GM13977 (cell line): ENCODE measurements around the gene KRT75.
"Not testable (repeated sequence)": the region's sequence is repeated elsewhere in the genome, so short reads cannot be mapped to it uniquely, and the experiment has no call there.

Source experiments
- DNase-seq: peaks from one replicate; pipeline ENCODE4 v3.0.0; 2012; ENCODE audit warnings: low spot score
- in situ Hi-C: fragments of 300-500 bp; cut with MboI; formaldehyde crosslinking; loops from one replicate; pipeline ENCODE4 v1.12.0; 2022; ENCODE audit warnings: low sequenced_read_pairs, low pct_unique_long_range_greater_than_20kb, mixed read lengths, inconsistent platforms; ENCODE audit not compliant: unreplicated experiment
- TF ChIP-seq, protein P1 (sequence below): IDR thresholded peaks from 2 replicates; pipeline ENCODE4 v1.5.1; 2012; ENCODE audit warnings: mild to moderate bottlenecking, control low read depth; ENCODE audit not compliant: insufficient read depth; ENCODE audit errors: extremely low read depth, missing control alignments

The KRT75 gene

DNA sequence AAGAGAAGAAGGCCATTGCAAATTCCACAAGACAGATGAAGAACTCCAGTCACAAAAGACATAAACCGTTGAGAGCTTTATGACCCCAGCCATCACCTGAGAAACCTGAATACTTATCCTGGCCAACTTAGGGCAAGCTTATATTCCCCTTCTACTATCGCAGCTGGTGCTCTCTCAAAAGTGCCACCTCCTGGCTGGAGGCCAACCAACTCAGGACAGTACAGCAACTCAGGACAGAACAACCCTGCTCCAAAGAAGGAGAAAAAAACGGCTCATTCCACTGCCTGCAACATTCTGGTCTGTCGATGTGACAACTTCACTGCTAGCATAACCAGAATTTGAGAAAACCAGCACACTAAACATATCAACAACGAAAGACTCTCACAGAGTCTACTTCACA lies 27.5 kb upstream of the KRT75 start:
- in situ Hi-C loops = no loop called here
- TF ChIP-seq, protein P1, sequence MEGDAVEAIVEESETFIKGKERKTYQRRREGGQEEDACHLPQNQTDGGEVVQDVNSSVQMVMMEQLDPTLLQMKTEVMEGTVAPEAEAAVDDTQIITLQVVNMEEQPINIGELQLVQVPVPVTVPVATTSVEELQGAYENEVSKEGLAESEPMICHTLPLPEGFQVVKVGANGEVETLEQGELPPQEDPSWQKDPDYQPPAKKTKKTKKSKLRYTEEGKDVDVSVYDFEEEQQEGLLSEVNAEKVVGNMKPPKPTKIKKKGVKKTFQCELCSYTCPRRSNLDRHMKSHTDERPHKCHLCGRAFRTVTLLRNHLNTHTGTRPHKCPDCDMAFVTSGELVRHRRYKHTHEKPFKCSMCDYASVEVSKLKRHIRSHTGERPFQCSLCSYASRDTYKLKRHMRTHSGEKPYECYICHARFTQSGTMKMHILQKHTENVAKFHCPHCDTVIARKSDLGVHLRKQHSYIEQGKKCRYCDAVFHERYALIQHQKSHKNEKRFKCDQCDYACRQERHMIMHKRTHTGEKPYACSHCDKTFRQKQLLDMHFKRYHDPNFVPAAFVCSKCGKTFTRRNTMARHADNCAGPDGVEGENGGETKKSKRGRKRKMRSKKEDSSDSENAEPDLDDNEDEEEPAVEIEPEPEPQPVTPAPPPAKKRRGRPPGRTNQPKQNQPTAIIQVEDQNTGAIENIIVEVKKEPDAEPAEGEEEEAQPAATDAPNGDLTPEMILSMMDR = no peak

DNA sequence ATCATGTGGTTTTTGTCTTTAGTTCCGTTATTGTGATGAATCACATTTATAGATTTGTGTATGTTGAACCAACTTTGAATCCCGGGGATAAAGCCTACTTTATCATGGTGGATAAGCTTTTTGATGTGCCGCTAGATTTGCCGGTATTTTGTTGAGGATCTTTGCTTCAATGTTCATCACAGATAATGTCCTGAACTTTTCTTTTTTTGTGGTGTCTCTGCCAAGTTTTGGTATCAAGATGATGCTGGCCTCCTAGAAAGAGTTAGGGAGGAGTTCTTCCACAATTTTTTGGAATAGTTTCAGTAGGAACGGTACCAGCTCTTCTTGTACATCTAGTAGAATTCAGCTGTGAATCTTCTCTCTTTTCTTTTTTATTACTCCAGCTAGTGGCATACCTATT lies 24.7 kb upstream of the KRT75 start:
- in situ Hi-C loops = no loop called here
- no peak for DNase-seq
- TF ChIP-seq, protein P1 = no peak

More for the DNA sequence above, 27.5 kb upstream of the KRT75 start:
- DNase-seq = no peak

DNA sequence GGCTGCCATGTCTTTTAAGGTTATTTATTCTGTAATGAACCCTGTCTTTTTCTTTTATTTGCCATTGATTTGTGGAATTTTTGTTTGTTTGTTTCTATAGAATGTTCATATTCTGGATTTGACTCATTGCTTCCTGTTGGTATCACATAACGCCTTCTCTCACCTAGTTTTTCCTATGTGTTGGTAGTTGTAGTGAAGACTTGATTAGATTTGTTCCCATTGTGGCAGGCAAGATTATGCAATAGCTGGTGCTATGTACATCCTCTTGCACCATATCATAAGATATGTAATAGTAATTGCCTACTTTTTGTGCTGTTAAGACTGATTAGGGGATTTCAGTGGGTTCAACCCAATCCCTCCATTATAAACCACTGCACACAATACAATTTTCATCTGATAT lies 21.6 kb upstream of the KRT75 start:
- no peak for DNase-seq
- TF ChIP-seq, protein P1 = no peak
- in situ Hi-C loops = no loop called here

DNA sequence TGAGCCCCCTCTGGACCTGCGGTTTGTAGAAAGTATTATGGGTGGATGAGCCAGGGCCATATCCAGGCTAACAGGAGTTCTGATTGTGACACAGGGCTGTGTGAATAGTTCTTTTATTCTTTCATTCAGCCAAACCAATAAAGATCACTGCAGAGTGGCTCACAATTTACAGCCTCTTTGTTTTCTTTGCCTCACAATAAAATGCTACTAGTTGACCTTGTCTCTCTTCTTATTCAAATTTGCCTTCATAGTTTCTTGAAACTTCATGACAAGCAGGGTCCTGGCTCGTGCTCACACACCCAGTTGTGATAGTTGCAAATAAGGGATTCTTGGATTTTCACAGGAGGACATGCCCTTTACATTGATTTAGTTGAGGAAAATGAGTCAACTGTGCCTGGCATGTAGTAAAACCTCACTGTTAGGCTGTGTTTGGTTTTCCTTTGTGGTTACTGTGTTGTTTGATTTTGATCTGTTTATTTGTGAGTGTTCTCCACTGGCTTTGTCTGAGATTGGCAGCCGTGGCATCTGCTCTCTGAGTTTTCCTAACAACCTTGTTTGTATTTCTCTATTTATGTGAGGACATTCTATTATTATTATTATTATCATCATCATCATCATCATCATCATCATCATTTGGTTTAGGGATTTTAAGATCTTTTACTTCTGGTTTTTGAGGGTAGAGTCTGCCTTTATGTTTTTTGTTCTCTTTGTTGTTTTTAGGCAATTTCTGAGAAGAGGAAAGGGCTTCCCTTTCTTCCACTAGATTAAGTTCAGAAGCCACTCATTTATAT lies 20.4 kb upstream of the KRT75 start:
- DNase-seq = no peak
- in situ Hi-C loops = no loop called here
- TF ChIP-seq, protein P1 = no peak

DNA sequence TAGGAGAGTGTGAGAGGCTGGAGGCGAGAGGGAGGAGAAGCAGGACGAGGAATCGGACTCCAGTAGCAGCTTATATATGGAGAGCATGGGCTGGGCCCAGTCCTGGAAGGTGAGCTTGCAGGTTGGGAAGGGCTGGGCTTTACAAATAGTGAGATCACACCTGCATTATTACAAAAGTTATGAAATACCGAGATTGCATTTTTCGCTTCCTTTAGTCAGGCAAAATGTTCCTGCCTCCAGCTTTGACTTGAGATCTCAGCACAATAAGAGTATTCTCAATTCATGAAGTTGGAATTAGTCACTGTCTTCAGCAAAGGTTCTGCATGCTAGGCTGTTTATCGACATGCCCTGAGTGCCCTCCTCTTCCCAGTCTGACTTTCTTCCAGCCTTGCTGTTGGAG lies 17.9 kb upstream of the KRT75 start, which contains the start of gene KRT6B:
Gene KRT6B (minus strand): TSS at position 46 of the 400 bp plus-strand sequence. CDS start 68 bp downstream, outside the sequence.
- in situ Hi-C loops = no loop called here
- DNase-seq = no peak

DNA sequence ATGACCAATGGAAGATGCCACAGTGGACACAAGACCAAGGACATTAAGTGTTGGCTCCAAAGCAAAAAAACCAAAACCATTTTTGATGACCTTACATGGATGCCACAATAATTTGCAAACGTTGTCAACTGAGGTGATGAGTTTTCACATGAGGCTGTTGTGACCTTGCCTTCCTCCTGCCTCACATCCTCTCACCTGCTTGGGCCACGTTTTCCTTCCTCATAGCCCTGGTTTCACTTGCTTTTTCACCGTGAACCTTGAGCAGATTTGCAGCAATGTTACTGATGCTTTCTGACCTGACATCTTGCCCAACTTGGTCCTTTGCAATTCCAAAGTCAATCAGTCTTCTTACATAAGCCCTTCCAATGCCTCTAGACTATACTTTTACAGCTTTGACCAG lies 14.1 kb upstream of the KRT75 start:
- DNase-seq = no peak
- TF ChIP-seq, protein P1 = no peak
- in situ Hi-C loops = no loop called here

More for the DNA sequence above, 17.9 kb upstream of the KRT75 start, which contains the start of gene KRT6B:
- TF ChIP-seq, protein P1 = no peak

DNA sequence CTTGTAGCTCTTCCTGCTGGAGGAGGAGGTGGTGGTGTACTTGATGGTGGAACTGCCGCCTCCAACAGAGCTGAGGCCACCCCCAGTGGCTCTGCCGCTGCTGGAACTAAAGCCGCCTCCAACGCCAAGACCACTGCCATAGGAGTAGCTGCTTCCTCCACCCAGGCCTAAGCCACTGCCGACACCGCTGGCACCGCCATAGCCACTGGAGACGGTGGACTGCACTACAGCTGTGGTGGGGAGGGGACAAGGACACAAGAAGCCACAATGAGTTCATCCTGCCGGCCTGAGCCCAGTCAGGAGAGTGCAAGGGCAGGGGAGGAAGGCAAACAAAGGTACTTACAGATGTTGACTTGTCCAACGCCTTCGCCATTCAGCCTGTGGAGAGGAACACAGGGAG lies 13.0 kb upstream of the KRT75 start:
- DNase-seq, in situ Hi-C loops: not testable (repeated sequence)
